Dermis microvascular lymphatic vessel endothelial cell (primary cell): ENCODE data around the gene HTRA3. TPM values are rescaled to one million over a fixed set of nuclear protein-coding genes. Genes with fewer than 3 reads are reported as not detected.

Experiments used
- DNase-seq, 2 donors: peaks; one replicate each; pipeline versions ENCODE4 v3.0.0 to v3.0.0-alpha.2; 2010; ENCODE audit warnings: low read depth in 2 of 2
- total RNA-seq: library from RNA; depleted of rRNA; stranded (reverse); fragments of >200 nt; gene quantifications from 2 replicates; pipeline ENCODE4 v1.2.1, GENCODE V29; 2014

Gene HTRA3
- total RNA-seq, 1 donor from 2014 or later, result 1.4 TPM

DNA sequence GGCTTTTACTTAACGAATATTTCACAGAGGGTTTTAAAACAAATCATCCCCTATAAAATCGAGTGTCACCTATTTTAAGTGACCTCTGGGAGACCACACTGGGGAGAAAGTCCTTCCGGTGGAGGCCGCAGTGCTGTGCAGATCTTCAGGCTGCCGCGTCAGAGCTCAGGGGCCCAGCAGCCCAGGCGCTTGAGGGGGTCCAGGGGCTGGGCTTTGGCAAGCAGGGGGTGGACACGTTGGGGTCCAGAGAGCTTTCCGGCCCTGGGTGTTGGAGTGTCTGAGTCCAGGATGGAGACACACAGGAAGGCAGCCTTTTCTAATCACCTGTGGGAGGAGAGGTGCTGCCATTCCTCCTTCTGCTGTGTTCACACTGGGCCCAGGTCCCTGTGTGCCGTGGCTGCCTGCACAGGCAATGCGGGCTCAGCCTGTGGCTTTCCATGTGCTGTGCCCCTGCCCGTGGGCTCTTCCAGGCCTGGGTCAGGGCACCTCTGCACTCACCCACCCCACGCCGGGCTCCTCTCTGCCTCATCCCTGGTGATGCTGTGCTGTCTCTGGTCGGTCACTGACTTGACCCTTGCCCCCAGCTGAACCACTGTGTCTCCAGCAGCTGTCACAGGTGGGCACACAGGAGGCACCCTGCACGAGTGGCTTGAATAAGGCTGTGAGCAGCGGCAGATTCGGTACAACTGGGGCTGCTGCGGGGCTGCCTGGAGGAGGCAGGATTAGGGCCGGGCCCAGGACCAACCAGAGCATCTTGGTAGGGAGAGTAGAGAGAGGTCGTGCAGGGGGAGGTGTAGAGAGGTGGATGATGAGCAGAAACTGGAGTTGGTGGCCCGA is 10.0 kb downstream of the HTRA3 start:
- no peak for DNase-seq

DNA sequence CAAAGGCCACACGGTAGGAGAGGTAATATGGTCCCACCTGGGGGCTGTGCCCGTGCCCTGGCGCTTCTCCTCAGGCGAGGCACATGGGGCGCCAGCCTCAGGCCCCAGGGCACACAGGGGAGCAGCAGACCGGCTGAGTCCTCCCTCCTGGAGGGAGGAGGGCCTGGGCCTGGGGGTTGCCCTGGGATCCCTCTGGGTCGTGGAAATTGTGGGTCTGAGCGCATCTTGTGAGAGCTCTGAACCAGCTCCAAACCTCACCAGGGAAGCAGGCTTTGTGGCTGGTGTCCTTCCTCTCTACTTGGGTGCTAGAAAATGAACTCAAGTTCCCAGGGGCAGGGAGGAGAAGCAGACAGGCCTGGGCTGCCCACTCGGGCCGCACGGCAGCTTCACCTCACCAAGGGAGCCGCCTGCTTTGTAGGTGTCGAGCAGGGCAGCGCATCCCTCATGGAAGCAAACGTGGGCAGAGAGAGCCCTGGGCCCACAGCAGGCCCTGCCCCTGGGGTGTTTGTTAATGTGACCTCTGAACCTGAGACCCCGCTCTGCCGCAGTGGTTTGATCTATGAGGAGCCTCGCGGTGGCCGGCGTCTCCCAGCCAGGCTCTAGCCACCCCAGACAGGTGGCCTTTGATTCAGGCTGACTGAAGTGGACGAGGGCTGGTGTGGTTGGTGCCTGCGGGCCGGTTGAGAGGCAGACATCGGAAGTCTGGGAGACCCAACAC is 10.8 kb downstream of the HTRA3 start:
- DNase-seq, result no peak

DNA sequence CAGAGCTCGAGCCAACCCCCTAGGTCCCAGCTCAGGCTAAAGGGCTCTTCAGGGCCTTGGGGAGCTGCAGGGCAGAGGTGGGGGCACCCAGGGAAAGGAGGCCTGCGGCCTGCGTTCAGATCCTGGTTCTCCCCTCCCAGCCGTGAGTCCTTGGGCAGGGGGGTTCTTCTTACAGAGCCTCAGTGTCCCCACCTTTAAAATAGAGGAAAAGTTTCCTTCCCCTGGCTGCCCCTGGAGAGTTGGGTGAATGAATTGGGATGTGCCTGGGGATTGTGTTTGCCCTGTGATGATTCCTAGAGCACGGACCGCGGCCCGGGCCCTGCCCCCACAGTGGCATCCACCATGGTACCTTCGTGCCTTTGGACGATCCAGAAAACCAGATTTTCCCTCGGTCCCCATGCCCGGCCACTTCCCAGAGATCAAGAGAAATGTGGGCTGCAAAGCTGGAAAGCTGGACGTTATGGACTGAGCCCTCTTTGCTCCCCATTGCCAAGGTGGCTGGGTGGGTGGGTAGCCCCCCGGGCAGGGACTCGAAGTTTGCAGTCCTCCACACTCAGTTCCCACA is 11.4 kb downstream of the HTRA3 start:
- no peak for DNase-seq

DNA sequence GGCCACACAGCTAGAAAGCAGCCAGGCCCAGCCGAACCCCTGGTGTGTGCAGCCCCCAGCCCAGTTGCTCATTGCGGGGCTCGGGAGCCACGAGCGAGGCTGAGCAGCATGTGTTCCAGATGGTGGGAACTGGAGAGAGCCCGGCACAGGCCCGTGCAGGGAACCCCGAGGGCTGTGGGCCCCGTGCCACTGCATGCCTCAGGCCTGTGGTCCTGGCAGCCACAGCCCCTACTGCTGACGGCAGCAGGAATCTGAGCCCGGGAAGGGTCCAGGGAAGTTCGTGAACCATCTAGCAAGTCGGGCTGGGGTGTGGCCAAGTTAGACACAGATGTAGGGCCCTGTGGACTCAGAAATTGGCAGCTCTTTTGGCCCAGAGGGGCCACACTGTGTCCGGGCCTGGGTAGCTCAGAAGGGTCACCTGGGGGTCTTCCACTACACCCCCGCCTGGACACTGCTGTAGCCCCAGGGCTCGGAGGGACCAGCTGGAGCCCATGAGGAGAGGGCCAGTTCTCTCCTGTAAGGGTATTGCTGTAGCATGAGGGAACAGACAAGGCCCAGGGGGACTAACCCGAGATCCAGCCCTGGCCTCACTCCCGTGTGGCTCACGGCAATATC is 12.1 kb downstream of the HTRA3 start:
- DNase-seq, result no peak

DNA sequence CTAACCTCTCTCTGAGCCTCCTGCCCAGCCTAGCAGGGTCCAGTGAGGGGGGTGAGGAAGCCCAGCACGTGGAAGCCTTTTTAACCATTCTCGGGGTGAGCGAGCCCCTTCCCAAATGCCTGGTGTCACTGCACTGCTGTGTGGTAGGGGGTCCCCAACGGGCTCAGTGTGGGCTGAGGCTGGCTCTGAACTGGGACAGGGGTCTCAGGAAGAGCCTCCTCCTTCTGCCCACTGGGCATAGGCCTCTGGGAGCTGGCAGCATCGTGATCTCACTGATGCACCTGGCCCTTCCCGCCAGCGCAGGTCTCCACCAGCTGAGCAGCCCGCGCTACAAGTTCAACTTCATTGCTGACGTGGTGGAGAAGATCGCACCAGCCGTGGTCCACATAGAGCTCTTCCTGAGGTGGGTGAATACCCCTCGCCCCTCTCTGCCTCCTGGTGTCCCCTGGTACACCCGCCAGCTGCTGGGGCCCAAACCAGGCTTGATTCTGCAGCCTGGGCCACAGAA is 12.6 kb downstream of the HTRA3 start:
- DNase-seq, result no peak

DNA sequence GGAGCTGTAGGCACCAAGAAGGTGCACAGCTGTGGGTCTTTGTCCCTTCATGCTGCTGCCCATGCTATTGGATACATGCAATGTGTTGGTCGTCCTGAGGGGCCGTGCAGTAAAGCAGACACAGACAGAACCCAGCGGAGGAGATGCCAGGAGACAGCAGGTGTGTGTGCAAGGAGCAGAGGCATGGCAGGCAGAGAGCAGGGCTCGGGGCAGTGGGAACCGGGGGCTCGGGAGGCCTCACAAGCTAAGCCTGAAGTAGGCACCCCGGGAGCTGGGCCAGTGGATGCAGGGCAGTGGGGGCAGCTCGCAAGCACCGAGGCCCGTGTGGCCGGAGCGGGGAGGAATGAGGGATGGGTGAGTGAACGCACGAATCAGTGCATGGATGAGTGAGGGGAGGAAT is 13.2 kb downstream of the HTRA3 start:
- DNase-seq, result no peak

DNA sequence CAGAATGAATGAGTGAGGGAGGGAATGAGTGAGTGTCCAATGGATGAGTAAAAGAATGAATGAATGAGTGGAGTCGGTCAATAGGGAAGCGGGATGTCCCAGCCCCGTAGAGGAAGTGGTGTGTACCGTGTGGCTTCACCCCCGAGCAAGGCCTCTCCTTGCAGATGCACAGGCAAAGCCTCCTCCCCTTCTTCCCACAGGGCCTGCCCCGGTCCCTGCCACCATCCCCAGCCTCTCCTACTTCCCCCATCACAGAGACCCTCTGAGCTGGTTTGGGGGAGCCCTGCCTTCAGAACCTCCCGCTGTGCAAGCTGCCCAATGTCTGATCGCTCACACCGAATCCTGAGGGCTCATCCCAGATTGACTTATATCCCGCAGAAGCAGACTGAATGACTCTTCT is 13.6 kb downstream of the HTRA3 start:
- no peak for DNase-seq

DNA sequence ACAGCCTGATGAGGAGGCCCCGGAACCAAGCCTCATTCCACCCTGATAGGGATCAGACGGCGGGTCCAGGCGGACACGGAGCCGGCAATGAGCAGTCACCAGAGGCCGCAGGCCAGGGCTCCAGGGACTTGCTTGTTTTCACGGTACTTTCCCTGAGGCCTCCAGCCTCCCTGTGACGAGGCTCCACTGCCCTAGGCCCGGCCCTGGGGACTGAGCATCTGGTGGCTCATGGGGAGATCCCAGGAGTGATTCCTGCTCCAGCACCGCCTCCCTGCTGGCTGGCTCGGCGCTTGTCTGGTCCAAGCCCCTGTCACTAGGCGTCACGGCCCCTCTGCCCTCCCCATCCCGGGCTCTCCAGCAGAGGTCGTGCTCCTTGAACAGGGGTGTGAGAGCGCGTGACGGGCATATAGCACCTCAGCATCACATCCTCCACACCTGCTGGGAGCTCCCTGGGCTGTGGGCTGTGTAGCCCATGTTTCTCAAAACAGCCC is 14.1 kb downstream of the HTRA3 start:
- no peak for DNase-seq

DNA sequence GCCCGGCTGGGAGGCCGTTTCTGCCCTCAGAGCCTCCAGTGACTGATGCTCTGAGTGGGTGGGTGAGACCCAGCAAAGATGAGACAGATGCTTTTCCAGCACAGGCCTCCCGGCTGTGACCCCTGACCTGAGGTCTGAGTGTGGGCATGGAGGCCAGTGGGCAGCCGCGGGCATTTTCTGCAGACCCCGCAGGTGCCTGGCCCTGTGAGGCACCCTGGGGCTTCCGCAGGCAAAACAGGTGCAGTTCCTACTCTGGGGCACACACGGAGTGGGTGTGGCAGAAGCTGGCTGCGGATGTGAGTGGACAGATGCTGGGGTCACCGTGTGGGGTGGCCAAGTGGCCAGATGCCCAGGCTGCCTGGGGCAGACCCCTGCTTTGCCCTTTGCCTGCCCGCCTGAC is 14.8 kb downstream of the HTRA3 start:
- no peak for DNase-seq

DNA sequence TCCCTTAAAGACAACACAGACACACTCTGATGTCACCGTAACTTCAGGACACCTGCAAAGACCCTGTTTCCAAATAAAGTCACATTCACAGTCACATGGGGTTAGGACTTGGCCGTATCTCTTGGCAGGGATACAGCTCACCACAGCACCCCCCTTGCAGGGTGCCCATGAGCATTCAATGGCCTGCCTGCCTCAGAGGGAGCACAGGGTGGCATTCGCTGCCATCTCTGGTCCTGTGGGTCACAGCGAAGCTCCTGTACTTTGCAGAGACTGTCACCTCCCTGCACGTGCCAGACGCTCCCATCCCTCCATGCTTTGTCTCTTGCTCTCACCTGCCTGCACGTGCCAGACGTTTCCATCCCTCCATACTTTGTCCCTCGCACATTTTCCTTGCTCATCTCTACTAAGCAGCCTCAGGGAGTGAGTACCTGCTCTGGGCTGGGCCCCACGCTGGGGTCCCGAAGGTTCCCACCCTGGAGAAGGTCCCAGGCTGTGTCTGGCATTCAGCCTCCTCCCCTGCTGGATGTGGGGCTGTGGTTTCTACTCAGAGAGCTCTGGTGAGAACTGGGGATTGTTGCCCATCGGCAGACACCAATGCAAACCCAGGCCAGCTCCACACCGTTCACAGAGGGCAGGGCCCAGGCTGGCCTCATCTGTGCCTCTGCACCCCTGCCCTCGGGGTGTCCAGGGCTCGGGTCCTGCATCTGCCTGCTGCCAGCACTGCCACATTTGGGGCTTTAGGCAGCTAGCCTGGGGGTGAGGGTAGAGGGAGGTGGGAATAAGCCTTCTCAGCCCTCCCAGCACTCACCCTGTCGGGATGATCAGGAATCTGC is 15.8 kb downstream of the HTRA3 start:
- DNase-seq, result no peak

DNA sequence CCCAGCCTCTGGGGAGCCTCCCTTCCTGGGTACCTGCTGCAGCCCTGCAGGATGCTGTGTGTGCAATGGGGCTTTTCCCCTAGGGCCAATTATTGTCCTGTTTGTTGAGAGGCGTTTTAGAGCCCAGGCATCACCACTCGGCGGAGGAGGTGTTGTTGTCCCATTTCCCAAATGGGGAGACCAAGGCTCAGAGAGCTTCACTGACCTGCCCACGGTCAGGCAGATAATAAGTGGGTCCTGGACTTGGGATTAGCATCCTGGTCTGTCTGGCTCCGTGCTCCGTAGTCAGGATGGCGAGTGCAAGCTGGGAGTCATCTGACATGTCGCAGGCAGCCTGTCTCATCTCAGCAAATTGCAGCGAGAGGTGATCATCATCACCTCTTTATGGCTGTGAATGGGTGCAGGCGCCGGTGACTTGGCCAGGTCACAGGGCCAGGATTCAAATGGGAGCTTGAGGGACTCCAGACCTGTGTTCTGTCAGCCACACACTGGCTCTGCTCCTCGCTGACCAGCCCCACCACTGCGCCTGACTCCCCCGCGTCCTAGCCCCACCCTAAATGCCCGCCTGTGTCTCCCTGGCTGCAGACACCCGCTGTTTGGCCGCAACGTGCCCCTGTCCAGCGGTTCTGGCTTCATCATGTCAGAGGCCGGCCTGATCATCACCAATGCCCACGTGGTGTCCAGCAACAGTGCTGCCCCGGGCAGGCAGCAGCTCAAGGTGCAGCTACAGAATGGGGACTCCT is 16.6 kb downstream of the HTRA3 start:
- no peak for DNase-seq

DNA sequence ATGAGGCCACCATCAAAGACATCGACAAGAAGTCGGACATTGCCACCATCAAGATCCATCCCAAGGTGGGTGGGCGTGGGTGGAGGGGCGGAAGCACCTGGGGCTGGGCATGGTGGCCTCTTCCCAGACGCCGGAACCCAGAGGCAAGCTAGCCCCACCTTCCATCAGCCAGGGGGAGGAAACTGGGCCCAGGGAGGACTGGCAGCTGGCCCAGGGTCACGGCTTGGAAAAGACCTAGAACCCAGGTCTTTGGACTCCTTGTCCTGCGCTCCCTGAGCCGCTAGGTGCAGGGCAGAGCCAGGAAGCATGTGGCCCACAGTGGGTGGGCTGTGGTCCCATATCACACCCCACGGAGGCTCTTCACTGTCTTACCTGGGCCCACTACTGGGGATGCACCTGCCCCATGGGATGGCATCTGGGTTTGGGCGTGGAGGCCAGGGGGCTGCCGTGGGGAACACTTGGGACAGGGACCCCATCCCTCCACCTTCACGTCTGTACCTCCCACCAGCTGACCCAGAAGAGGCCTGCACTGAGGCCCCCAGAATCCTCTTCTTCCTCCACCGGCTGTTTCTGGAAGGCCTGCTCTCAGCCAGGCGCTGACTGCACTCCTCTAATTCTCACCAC is 17.3 kb downstream of the HTRA3 start:
- DNase-seq, result no peak

DNA sequence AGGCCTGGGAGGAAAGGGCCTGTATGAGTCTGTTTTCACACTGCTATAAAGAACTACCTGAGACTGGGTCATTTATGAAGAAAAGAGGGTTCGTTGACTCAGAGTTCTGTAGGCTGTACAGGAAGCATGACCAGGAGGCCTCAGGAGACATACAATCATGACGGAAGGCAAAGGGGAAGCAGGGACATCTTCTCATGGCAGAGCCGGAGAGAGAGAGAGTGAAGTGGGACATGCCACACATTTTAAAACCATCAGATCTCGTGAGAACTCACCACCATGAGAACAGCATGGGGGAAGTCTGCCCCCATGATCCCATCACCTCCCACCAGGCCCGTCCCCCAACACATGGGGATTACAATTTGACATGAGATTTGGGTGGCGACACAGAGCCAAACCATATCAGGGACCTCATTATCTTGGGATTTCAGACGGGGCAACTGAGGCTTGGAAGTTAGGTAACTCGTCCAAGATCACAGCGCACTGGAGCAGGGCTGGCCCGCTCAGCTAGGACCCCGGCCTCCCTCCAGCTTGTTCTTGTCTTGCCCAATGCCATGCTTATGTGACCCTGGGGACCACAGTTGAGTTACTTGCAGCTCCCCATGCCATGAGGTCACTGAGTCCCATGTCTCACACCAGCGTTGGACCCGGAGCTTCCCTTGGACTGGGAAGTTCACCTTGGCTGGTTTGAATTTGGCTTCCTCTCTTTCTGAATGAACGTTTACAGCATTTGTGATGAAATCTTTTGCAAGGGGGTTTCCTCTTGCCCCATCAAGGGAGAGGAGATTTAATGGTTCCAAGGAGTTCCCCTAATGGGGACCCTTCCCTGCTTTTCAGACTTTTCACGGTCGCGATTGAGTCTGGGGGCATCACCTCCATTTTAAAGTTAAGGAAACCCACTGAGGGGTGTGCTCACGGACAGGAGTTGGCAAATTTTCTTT is 18.1 kb downstream of the HTRA3 start:
- no peak for DNase-seq

DNA sequence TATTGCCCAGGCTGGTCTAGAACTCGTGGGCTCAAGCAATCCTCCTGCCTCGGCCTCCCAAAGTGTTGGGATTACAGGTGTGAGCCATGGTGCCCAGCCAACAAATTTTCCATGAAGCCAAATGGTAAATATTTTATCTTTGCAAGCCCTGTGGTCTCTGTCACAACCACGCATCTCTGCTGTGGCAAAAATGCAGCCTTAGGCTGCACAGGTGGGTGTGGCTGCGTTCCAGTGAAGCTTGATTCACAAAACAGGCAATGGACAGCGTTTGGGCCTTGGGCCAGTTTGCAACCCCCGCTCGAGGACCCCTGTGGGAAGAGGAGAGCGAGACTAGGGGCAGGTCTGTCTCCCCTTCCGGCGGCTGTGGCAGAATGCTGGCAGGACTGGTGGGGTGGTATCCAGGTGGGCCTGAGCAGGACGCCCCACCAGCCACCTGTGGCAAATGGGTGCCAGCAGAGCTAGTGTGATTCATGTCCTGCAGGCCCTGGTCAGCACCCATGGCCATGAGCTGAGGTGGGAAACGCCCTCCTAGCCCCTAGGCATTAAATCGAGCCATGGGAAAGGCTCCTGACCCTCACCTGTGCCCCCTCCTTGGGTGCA is 19.7 kb downstream of the HTRA3 start:
- DNase-seq, result no peak

DNA sequence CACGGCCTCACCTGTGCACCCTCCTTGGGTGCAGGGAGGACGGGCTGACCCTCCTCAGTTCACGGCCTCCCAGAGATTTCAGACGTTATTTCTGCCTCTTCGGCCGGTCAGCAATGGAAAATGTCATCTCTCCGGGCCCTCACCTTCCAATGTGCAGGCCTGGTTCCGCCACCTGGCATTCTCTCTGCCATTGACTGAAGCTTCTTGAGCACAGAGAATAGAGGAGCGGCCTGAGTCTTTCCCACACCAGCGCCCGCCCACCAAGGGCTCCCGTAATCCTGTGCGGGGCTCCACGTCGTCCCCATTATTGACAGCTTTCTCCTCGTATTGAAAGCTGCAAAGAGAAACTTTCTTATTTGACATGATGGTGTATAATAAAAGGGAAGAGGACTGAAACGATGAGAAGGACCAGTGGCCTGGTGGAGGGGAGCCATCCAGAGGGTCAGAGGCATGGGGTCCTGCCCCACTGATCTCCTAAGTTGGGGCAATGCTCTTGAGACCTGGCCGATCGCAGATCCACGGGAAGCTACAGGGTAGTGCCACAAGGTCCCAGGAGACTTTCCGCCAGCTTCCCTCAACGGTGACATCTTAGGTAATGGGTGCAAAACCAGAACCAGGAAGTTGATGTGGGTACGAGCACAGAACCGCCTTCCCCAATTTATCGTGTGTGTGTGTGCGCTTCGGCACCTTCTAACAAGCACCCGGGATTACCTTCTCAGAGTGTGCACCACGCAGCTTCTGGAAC is 20.6 kb downstream of the HTRA3 start:
- DNase-seq, result no peak

DNA sequence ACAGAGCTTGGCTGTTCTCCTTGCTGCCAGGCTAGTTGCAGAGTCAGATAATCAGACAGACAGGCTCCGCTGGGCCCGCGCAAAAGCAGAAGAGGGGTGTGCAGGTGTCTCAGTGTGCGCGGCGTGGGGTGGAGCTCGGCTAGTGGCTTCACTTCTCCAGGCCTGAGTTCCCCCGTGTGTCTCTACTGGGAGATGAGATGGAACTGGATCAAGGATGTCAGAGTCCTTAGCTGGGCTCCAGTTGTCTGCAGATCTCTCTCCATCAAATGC is 21.1 kb downstream of the HTRA3 start:
- no peak for DNase-seq

DNA sequence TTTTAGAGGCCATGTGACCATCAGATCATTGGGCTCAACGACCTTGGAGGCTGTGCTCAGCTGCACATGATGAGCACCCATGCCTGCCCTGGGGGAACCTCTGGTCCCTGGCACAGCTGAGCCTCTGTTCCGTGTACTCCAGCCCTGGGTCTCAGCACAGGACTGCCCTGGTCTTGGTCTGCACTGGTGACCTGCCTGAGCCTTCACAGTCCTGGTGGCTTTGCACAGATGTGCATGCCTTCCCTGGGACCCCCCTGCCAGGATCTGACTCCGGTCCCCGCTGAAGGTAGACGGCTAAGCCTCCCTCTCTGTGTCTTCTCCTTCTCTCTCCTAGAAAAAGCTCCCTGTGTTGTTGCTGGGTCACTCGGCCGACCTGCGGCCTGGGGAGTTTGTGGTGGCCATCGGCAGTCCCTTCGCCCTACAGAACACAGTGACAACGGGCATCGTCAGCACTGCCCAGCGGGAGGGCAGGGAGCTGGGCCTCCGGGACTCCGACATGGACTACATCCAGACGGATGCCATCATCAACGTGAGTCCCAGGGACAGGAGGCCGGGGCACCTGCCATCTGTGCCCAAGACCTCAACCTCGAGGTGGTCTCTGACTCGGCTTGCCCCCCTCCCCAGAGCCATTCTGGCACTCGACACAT is 21.6 kb downstream of the HTRA3 start:
- no peak for DNase-seq
